CD14-positive monocyte (primary cell): ENCODE results near the gene CAMKK2. TPM values are rescaled to one million over a fixed set of nuclear protein-coding genes. Genes with fewer than 3 reads are reported as not detected.

Experiments
- DNase-seq, 3 donors: peaks; one replicate each; pipeline ENCODE4 v3.0.0-alpha.2; 2011 to 2022
- H2AFZ ChIP-seq: 2 replicates; pipeline ENCODE4 v1.6.0; 2012; ENCODE audit warnings: mild to moderate bottlenecking, low read depth, low read length, inconsistent platforms; ENCODE audit not compliant: insufficient read depth, poor library complexity, severe bottlenecking
- H3K27ac ChIP-seq, 2 donors: 1 replicate in 1 of 2; 2 replicates in 1 of 2; pipeline ENCODE4 v1.5.1; 2012 to 2013; ENCODE audit warnings: low read length in 2 of 2, control low read depth in 1 of 2, inconsistent platforms in 1 of 2, low read depth in 1 of 2, mild to moderate bottlenecking in 1 of 2
- H3K27me3 ChIP-seq, 2 donors: one replicate each; pipeline versions ENCODE4 v1.6.0 to v1.6.1; 2011 to 2013; ENCODE audit warnings: low read length in 2 of 2; ENCODE audit not compliant: control insufficient read depth in 2 of 2, insufficient read depth in 2 of 2
- H3K36me3 ChIP-seq, 2 donors: replicated peaks in 1 of 2; 1 replicate in 1 of 2; 2 replicates in 1 of 2; pipeline versions ENCODE4 v1.5.1 to v1.6.1; 2012 to 2013; ENCODE audit warnings: low read length in 2 of 2, control low read depth in 1 of 2, inconsistent platforms in 1 of 2, mild to moderate bottlenecking in 1 of 2; ENCODE audit not compliant: insufficient read depth in 2 of 2, control insufficient read depth in 1 of 2
- H3K4me1 ChIP-seq, 2 donors: 1 replicate in 1 of 2; 2 replicates in 1 of 2; pipeline versions ENCODE4 v1.5.1 to v1.6.1; 2012 to 2013; ENCODE audit warnings: low read length in 2 of 2, control low read depth in 1 of 2, inconsistent platforms in 1 of 2, mild to moderate bottlenecking in 1 of 2, moderate library complexity in 1 of 2; ENCODE audit not compliant: insufficient read depth in 2 of 2, control insufficient read depth in 1 of 2
- H3K4me2 ChIP-seq: replicated peaks from 2 replicates; pipeline ENCODE3; 2012; ENCODE audit warnings: low read length, moderate library complexity, mild to moderate bottlenecking; ENCODE audit not compliant: poor library complexity, severe bottlenecking; ENCODE audit errors: extremely low read depth
- H3K4me3 ChIP-seq, 3 experiments: fragments of 200-600 bp in 1 of 3; sonication (generic) in 1 of 3; replicated peaks in 1 of 3; 1 replicate in 2 of 3; 2 replicates in 1 of 3; pipeline ENCODE4 v1.5.1; 2011 to 2013; ENCODE audit warnings: low read length in 3 of 3, mild to moderate bottlenecking in 3 of 3, control low read depth in 2 of 3, low read depth in 2 of 3, inconsistent platforms in 1 of 3, moderate library complexity in 1 of 3
- H3K79me2 ChIP-seq: 2 replicates; pipeline ENCODE4 v1.6.0; 2012; ENCODE audit warnings: mild to moderate bottlenecking, control low read depth, inconsistent platforms, low read length, moderate library complexity; ENCODE audit not compliant: insufficient read depth
- H3K9ac ChIP-seq: 2 replicates; pipeline ENCODE4 v1.6.0; 2017; ENCODE audit warnings: low read length, mild to moderate bottlenecking; ENCODE audit not compliant: insufficient read depth, poor library complexity, severe bottlenecking
- H3K9me3 ChIP-seq, 2 donors: replicated peaks in 1 of 2; 1 replicate in 1 of 2; 2 replicates in 1 of 2; pipeline versions ENCODE4 v1.5.1 to v1.6.1; 2012 to 2013; ENCODE audit warnings: low read length in 2 of 2, control low read depth in 1 of 2; ENCODE audit not compliant: control insufficient read depth in 1 of 2, insufficient read depth in 1 of 2
- H4K20me1 ChIP-seq: 2 replicates; pipeline ENCODE4 v1.6.0; 2012; ENCODE audit warnings: mild to moderate bottlenecking, low read length, control low read depth, moderate library complexity; ENCODE audit not compliant: insufficient read depth
- H3K27ac Mint-ChIP-seq, 7 donors: one replicate each; pipeline ENCODE4 v1.8.0; 2020; ENCODE audit warnings: mild to moderate bottlenecking in 7 of 7, mixed read lengths in 7 of 7, moderate library complexity in 6 of 7, inconsistent platforms in 2 of 7
- H3K27me3 Mint-ChIP-seq, 3 donors: one replicate each; pipeline ENCODE4 v1.8.0; 2021 to 2022; ENCODE audit warnings: low read depth in 3 of 3, mild to moderate bottlenecking in 3 of 3, mixed read lengths in 3 of 3, moderate library complexity in 3 of 3, inconsistent platforms in 1 of 3
- H3K36me3 Mint-ChIP-seq, 2 donors: one replicate each; pipeline ENCODE4 v1.8.0; 2020; ENCODE audit warnings: mixed read lengths in 2 of 2, inconsistent platforms in 1 of 2, mild to moderate bottlenecking in 1 of 2
- H3K4me1 Mint-ChIP-seq: one replicate; pipeline ENCODE4 v1.8.0; 2020; ENCODE audit warnings: mild to moderate bottlenecking, mixed read lengths
- H3K4me3 Mint-ChIP-seq, 2 donors: one replicate each; pipeline ENCODE4 v1.8.0; 2020; ENCODE audit warnings: mild to moderate bottlenecking in 2 of 2, mixed read lengths in 2 of 2, moderate library complexity in 1 of 2
- H3K9me3 Mint-ChIP-seq, 7 donors: one replicate each; pipeline ENCODE4 v1.8.0; 2020 to 2022; ENCODE audit warnings: mixed read lengths in 7 of 7, mild to moderate bottlenecking in 6 of 7, moderate library complexity in 6 of 7, inconsistent platforms in 2 of 7
- CTCF ChIP-seq: fragments of 200-600 bp; IDR thresholded peaks from one replicate; pipeline ENCODE4 v1.8.0; 2022; ENCODE audit warnings: antibody characterized with exemption, mild to moderate bottlenecking
- WGBS: methylation state at CpG from one replicate; pipeline ENCODE4 v1.1.5; 2013; ENCODE audit warnings: missing lambda C conversion rate; ENCODE audit not compliant: insufficient coverage; 5-methylcytosine and 5-hydroxymethylcytosine counted together
- intact Hi-C, 2 donors: fragments of 100-400 bp; cut with micrococcal nuclease; formaldehyde crosslinking; loops; one replicate each; pipeline versions ENCODE4 v1.15.0 to v1.15.1; 2023
- polyA plus RNA-seq, 3 donors: library from polyadenylated mRNA; depleted of rRNA in 1 of 3; unstranded in 2 of 3; stranded (reverse) in 1 of 3; fragments of 300-500 nt in 2 of 3; fragments of >200 nt in 1 of 3; fragmentation: Illumina TruSeq in 2 of 3; gene quantifications; 1 replicate in 2 of 3; 2 replicates in 1 of 3; pipeline ENCODE4 v1.2.3, GENCODE V29; 2012 to 2021

CAMKK2 gene
- polyA plus RNA-seq, 3 donors: 55.6 to 71.4 (median 71.0) TPM

GRCh38 chr12:121345151-121345815 lies 48.8 kb upstream of the CAMKK2 start:
- no peak overlapping the region for H3K4me3 Mint-ChIP-seq
- intact Hi-C loops: loop anchor here in 1 of 2 donors (10.0 kb wide), 1 partner anchor 50 kb away; no protein-coding TSS in a partner anchor
- Histone ChIP-seq H3K27ac (no peak overlapping the region), H2AFZ (no peak overlapping the region), H3K9me3 (no peaks in the 10 kb centered on the region), H3K4me1 (no peaks in the 10 kb centered on the region), H3K9ac (no peak overlapping the region), H3K27me3 (no peaks in the 10 kb centered on the region), H3K4me3 (no peak overlapping the region), H3K79me2 (peaks cover 53% of the 10 kb centered on the region), H3K36me3 (peaks cover 66 to 80% of the 10 kb centered on the region in 2 donors), H4K20me1 (peaks cover 23% of the 10 kb centered on the region), H3K4me2 (no peak overlapping the region)
- H3K27ac Mint-ChIP-seq: peak overlapping the region in 1 of 7 donors; percentile 52
- H3K4me1 Mint-ChIP-seq: peaks cover 4% of the 10 kb centered on the region
- H3K36me3 Mint-ChIP-seq: peaks cover 66 to 81% of the 10 kb centered on the region in 2 donors
- DNase-seq: no peak
- TF ChIP-seq CTCF: no peak
- H3K27me3 Mint-ChIP-seq: peaks cover 0 to 1% (median 0%) of the 10 kb centered on the region in 3 donors
- WGBS: no CpG with 5 or more reads among the region's 4 CpGs
- no peaks in the 10 kb centered on the region for H3K9me3 Mint-ChIP-seq

GRCh38 chr12:121344506-121344905 lies 48.0 kb upstream of the CAMKK2 start:
- Mint-ChIP-seq H3K9me3 (no peaks in the 10 kb centered on the region), H3K4me3 (no peak overlapping the region), H3K4me1 (peaks cover 1% of the 10 kb centered on the region), H3K36me3 (peaks cover 71 to 87% of the 10 kb centered on the region in 2 donors), H3K27ac (peak overlapping the region in 3 of 7 donors; percentile 9 to 76 (median 52)), H3K27me3 (peaks cover 0 to 1% (median 0%) of the 10 kb centered on the region in 3 donors)
- no peak for DNase-seq
- no peak overlapping the region for H2AFZ ChIP-seq
- H3K4me1 ChIP-seq: no peaks in the 10 kb centered on the region
- no peaks in the 10 kb centered on the region for H3K27me3 ChIP-seq
- TF ChIP-seq CTCF: no peak
- 81% methylated on average over 3 of the region's 3 CpGs for WGBS
- H3K4me3 ChIP-seq: no peak overlapping the region
- H3K79me2 ChIP-seq: peaks cover 45% of the 10 kb centered on the region
- H3K27ac ChIP-seq: no peak overlapping the region
- intact Hi-C loops: loop anchor here in 1 of 2 donors (10.0 kb wide), 1 partner anchor 50 kb away; no protein-coding TSS in a partner anchor
- H3K9ac ChIP-seq: no peak overlapping the region
- H3K4me2 ChIP-seq: no peak overlapping the region
- no peaks in the 10 kb centered on the region for H3K9me3 ChIP-seq
- H4K20me1 ChIP-seq: peaks cover 23% of the 10 kb centered on the region
- H3K36me3 ChIP-seq: peaks cover 72 to 88% of the 10 kb centered on the region in 2 donors
